HG02840 (cell line): ENCODE results near the gene KIAA1958.

Experiments used
- ATAC-seq: cut with Tn5 transposase; IDR thresholded peaks from one replicate; pipeline ENCODE4 v1.9.1; 2021; ENCODE audit warnings: mild to moderate bottlenecking, moderate library complexity, moderate number of reproducible peaks; ENCODE audit not compliant: unreplicated experiment, low FRiP score

The KIAA1958 gene

GRCh38 chr9:112553256-112553826, 66.7 kb downstream of the KIAA1958 start:
- ATAC-seq = no peak

- ATAC-seq = no peak
Observed at GRCh38 chr9:112554516-112554915, 67.9 kb downstream of the KIAA1958 start.

DNA sequence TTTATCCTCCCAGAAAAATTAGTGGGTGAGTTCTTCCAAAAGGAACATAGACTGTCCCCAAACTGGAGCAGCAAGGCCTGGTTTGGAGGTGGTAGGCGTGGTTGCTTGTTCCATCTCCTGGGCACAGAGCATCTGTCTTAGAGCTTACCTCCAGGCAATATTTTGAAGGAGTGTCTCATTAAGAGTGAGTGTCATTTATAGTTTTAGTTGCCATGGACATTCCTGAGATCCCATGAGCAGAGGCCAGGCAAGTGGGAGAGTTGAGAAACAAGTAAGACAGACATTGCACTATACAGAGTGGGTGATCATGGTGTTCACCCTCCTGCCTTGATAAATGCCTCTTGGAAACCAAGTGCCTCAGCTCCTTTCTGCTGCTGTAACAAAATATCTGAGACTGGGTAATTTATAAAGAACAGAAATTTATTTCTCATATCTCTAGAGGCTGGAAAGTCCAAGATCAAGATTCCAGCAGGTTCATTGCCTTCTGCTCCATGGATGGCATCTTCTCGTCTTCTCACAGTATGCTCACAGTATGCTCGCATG, 68.5 kb downstream of the KIAA1958 start:
- ATAC-seq = no peak

- no peak for ATAC-seq
Observed at GRCh38 chr9:112555844-112556482, 69.3 kb downstream of the KIAA1958 start.

DNA sequence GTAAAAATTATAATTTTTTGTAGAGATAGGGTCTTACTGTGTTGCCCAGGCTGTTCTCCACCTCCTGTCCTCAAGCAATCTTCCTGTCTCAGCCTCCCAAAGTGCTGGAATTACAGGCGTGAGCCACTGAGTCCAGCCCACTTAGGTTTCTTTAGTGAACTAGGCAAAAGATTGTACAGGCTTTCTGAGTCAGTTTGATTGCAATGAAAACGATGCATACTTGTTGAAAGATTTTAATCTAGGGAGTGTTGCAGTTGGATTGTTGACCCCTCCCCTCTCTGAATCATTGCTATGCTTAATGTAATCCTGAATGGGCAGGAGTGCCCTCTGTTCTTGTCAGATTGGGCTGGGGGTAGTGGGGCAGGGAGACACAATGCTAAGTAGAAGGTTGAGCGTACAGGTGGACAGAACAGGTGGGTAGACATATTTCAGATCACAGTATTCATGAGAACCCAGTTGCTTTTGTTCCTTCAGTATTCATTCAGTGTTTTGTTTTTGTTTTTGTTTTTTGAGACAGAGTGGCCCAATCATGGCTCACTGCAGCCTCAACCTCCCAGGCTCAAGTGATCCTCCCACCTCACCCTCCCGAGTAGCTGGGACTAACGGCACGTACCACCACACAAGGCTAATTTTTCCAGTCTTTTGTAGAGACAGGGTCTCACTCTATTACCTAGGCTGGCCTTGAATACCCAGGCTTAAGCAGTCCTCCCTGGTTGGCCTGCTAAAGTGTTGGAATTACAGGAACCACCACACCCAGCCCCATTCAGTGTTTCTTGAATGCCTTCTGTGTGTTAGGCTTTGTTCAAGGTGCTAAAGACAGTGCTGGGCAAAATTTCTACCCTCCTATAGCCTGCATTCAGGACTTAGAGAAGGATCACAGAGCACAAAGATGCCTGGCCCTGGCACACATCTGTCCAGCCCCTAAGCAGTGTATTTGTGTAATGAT, 70.1 kb downstream of the KIAA1958 start:
- ATAC-seq = no peak

GRCh38 chr9:112558476-112558875, 71.8 kb downstream of the KIAA1958 start:
- no peak for ATAC-seq

GRCh38 chr9:112558978-112559377, 72.4 kb downstream of the KIAA1958 start:
- ATAC-seq = no peak

- ATAC-seq = no peak
Observed at GRCh38 chr9:112559629-112560413, 73.2 kb downstream of the KIAA1958 start.

GRCh38 chr9:112562235-112562958, 75.8 kb downstream of the KIAA1958 start:
- no peak for ATAC-seq

- no peak for ATAC-seq
Observed at GRCh38 chr9:112569186-112569585, 82.6 kb downstream of the KIAA1958 start.

DNA sequence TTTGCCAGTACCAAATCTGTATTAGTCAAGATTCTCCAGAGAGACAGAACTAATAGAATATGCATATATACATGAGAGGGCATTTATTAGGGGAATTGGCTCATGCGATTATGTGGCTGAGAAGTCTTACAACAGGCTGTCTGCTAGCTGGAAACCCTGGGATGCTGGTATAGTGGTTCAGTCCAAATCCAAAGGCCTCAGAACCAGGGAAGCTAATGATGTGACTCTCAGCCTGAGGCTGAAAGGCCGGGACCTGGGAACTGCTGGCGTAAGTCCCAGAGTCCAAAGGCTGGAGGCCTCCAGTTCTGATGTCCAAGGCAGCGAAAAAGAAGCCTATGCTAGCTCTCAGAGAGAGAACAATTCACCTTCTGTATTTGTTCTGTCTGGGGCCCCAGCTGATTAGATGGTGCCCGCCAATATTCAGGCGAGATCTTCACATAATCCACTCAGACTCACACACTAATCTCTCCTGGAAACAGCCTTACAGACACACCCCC, 84.1 kb downstream of the KIAA1958 start:
- no peak for ATAC-seq

- no peak for ATAC-seq
Observed at GRCh38 chr9:112571624-112572355, 85.2 kb downstream of the KIAA1958 start.

DNA sequence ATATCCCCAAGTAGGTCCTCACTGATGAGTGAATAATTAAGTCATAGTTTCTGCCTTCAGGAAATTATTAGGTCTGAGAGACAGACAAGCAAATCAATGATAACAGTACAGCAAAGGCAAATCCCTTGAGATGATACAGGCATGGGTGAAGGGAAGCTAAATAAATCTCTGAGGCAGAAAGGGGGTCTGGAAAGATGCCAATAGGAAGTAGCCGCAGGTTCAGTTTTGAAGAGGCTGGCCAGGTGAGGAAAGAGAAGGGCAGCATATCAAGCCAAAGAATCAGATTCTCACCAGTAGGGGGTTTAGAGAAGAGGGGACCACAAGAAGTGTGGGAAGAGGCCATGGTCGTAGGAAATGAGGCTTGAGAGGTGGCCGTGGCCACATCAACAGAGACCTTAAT, 85.8 kb downstream of the KIAA1958 start:
- no peak for ATAC-seq

DNA sequence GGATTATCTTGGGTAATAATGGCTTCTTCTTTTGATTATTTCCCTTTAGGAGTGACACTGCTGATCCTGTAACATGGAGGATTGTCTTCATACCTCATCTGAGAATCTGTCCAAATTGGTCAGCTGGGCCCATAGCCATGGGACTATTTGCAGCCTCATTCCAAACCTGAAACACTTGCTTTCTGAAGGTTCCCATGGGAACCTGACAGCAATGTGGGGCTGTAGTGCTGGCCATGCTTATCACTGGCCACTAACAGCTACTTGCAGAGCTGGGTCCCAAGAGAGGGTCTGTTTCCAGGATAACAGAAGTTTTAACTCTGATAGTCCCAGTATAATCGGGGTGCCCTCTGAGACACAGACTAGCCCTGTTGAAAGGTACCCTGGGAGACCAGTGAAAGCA, 87.4 kb downstream of the KIAA1958 start:
- no peak for ATAC-seq

DNA sequence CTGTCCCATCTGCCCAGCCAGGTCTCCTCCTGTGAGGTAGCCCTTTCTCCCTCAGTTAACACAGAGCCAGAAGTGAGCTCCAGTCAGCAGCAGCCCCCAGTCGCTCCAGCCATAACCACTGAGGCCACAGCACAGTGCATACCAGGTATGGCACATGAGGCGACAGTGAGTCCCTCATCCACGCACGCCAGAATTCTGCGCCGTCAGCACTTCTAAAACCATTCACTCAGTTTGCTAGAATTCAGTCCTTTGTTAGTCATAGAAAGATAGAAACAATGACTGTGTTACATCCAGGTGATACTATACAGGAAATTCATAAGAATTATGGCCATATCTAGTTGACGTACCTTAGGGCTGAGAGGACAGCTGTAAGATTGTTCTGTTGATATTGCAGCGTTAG, 88.5 kb downstream of the KIAA1958 start:
- ATAC-seq = no peak

DNA sequence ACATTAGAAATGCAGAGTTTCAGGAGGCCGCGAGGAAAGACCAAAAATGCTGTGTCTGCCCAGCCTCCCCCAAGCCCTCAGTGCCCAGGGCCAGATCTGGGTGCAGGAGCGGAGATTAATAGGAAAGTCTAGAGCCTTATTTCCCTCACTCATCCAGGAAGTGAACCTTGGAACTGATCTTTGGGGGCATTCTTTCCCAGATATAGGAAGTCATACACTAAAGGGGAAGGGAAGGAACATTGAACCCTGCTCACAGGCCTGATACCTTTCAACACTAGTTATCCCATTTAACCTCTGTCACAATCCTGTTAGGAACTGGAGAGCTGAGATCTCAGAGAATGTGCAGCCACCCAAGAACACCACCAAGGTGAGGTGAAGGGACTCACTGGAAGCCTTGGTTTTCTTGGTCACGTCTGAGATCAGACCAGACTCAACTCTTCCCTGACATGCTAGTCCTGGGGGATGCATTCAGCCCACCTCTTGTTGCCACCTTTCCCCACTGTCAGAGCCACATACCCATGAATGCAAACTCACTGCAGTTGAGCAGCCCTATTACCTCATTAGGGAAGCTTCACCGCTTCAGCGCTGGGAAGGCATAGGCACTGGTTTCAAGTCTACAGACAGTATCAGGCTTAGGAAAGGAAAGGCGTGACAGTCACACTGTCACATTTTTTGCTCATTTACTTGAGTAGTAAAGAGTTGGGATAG, 95.0 kb downstream of the KIAA1958 start:
- ATAC-seq = no peak

DNA sequence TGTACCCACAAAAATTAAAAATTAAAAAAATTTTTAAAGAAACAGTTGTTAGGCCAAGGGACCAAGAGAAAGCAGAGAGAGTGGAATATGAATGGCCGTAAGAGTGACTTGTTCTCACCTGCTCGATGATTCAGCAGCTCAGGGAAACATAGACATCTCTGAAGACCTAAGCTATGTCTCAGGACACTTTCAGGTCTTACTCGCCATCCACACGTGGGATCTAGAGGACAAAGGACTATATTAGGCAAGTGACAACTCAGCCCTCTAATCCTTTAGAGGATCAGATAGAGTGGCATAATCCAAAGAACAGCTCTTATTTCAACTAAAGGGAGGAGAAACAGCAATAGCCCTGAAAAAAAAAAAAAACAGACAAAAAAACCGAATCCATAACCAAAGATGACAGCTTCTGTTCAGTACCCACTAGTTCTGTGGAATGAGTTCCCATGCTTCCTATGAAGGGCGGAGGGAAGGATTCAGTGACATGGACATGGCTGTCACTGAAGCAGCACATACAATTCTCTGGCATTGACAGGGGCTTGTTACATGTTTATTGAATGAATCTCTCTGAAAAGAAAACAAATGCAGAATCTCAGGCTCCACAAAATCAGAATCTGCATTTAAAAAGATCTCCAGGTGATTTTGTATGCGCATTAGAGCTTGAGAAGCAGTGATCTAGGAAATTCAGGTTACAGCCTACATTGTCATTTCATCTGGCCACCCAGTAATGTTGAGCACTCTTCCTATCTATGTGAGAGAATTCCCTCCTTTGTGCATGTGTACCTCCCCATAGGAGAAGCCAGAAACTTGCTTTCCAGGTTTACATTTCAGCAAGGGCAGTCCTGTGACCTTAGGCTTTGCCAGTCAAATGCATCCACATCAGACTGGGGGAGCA, 96.0 kb downstream of the KIAA1958 start:
- ATAC-seq = no peak
